T47D (cell line): Measurements from ENCODE around the gene BAMBI.
"Not testable (repeated sequence)": the region's sequence is repeated elsewhere in the genome, so short reads cannot be mapped to it uniquely, and the experiment has no call there.

ENCODE experiments used
- DNase-seq, 2 experiments: peaks; one replicate each; pipeline versions ENCODE4 v3.0.0 to v3.0.0-alpha.2; 2011 to 2012; ENCODE audit warnings: low read depth in 1 of 2, low spot score in 1 of 2
- JUND ChIP-seq: IDR thresholded peaks from 2 replicates; pipeline ENCODE4 v1.6.1; 2012; ENCODE audit warnings: low read depth
- in situ Hi-C: cut with HindIII; loops from 2 replicates; pipeline ENCODE4 v1.10.0; 2016; ENCODE audit warnings: low sequenced_read_pairs, low pct_unique_long_range_greater_than_20kb

Gene BAMBI, protein sequence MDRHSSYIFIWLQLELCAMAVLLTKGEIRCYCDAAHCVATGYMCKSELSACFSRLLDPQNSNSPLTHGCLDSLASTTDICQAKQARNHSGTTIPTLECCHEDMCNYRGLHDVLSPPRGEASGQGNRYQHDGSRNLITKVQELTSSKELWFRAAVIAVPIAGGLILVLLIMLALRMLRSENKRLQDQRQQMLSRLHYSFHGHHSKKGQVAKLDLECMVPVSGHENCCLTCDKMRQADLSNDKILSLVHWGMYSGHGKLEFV

GRCh38 chr10:28676968-28677887 lies at the start of gene BAMBI:
TSS of gene BAMBI (plus strand) at chr10:28677521. CDS start at chr10:28677898, 377 bp downstream.
- in situ Hi-C loops, result no loop called here
- peak; percentile 30 to 92 for DNase-seq
- TF ChIP-seq JUND, result no peak

DNA sequence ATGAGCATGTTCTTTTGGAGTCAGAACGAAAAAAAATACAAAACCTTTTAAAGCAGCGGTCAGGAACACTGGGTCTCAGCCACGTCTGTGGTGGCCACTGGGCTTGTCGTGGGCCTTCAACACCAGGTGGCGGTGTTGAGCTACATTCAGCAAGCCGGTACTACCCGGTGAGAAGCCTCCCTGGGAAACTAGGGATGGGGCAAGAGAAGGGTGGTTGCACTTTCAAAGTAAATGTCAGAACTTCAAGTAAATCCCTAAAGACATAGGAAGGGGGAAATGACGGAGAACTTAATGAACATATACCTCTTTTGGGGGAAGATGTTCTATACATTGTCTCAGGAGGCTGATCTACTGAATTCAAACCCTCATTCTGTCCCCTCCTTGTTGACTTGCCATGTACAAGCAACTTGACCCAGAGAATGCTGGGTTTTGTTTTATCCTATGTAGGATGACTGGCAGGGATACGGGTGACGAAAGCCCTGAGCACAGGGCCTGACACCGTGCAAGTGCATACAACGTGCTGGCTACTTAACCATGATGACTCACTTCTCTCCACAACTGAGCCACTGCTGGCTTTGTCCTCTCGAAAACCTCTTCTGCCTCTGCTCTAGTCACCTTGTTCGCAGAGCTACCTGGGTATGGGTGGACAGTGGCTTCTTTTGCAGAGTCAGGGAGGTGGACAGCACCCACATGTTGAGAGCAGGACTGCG lies 49.0 kb upstream of the BAMBI start:
- DNase-seq, result peak; percentile 47 to 77
- no peak for TF ChIP-seq JUND
- in situ Hi-C loops, result no loop called here

- no peak for TF ChIP-seq JUND
- in situ Hi-C loops, result no loop called here
These were observed 45.3 kb upstream of the BAMBI start for GRCh38 chr10:28631896-28632583.

DNA sequence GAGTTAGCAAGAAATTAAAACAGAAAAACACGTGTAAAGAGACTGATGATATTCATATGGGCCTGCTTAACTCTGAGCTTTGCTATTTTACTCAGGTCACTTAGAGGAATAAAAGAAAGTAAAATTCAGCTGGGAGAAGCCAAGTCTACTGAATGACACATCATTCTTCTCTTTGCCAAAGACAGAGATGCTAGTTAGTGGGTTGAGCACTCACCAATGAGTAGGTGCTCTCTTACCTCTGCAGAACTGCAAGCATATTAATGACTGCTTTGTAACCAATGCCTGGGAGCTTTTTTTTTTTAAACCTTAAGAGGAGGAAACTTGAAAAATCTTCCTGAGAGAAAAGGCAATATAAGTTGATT lies 44.8 kb upstream of the BAMBI start:
- no peak for DNase-seq
- TF ChIP-seq JUND, result no peak
- in situ Hi-C loops, result no loop called here

More at GRCh38 chr10:28631896-28632583, 45.3 kb upstream of the BAMBI start:
- DNase-seq, result no peak

DNA sequence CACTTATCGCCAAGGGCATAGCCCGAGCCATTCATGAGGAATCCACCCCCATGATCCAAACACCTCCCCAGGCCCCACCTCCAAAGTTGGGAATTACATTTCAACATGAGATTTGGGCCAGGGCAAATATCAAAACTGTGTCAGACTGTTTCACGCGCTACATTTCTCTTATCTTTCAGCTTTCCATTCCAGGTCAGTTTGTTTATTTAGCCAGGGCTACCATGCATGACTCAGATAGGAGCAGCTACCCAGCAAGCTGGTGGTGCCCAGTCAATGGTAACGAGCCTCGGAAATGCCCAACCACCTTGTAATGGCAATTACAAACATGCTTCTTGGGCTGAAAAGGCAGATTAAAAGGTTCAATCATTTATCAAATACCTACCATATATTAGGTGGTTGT lies 43.6 kb upstream of the BAMBI start:
- in situ Hi-C loops, result no loop called here
- no peak for TF ChIP-seq JUND
- no peak for DNase-seq

DNA sequence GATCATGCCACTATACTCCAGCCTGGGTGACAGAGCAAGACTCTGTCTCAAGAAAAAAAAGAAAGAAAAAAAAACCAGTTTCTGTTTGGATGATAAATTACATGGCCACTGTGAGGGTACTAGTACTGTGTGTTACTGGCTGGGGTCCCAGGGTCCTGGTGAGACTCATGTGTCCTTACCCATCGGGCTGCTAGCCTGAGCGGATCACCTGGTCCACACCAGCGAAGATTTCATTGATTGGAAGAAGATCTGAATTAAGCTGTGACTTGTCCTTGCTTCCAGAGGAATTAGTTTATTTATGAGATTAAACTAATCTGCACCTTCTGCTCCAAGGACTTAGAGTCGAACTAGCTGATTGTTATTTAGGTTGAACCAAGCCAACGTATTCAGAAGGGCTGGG lies 40.0 kb upstream of the BAMBI start:
- in situ Hi-C loops, result no loop called here
- DNase-seq, result no peak
- TF ChIP-seq JUND, result no peak

DNA sequence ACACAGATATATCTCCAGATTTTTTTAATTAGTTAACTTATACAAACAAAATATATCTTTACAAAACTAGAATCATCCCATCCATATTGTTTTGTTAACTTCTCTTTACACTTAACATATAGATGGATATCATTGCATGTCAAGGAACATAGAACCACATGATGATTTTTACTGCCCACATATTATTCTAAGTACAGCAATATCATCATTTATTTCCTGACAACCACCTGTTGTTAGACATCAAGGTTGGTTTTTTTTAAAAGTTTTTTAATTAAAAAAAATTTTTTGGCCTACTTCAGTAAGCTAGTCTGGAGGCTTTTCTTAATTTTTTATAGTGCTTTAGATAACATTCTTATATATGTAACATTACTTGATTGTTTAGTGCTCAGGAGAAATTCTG lies 38.9 kb upstream of the BAMBI start:
- no peak for TF ChIP-seq JUND
- in situ Hi-C loops, result no loop called here

GRCh38 chr10:28640551-28640950 lies 36.8 kb upstream of the BAMBI start:
- DNase-seq, result no peak
- TF ChIP-seq JUND, result no peak
- in situ Hi-C loops, result no loop called here

More for the DNA sequence above, 38.9 kb upstream of the BAMBI start:
- no peak for DNase-seq

DNA sequence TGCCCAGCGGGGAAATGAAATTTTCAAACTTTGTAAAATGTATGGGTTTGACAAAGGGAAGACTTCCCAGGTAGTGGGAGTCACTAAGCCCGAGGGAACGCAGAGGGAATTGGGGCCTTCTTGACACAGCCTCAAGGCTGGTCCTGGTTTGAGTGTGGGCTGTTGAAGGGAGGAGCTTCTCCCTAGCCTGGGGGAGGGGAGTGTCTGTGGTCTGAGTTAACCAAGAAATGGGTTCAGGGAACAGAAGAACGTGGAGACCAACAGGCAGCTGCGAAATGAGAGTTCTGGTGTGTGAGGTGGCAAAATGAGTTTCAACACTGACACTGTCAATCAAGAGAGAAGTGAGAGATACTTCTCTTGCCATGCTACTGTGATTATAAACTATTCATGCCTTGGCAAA lies 32.7 kb upstream of the BAMBI start:
- in situ Hi-C loops, result no loop called here
- DNase-seq, result no peak
- TF ChIP-seq JUND, result no peak

DNA sequence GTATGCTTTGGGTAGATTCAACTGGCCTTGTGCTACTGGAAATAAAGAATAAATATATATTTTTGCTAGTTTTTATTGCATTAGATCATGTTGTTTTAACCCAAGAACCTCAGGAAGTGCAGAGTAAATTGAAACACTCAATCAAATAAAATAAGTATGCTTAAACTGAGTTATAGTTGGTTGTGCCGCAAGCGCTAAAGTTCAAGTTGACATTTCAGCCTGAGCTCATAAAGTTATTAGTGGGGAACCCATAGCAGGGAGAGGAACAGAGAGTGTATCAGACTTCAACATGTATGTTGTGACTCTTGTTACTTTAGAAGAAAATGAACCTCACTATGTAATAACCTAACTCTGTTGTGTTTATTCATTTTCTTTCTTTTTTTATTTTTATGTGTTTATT lies 25.2 kb upstream of the BAMBI start:
- DNase-seq, result no peak
- in situ Hi-C loops, result no loop called here
- TF ChIP-seq JUND, result no peak

DNA sequence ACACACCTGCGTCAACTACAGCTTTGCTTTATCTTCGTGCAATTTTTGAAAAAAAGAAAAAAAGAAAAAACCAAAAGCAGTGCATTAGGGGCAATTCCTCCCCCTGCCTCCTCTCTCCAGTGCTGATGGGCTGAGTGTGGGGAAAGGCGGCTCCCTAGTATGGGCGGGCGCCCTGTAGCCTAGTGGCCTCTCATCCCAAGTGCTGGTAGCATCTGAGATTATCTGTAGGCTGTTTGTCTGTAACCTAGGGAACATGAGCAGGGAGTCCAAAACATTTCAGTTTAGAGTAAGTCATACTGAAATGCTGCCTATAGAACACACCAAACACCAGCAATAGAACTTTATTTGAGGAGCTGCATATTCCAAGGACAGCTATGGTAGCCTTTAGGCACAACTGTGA lies 24.6 kb upstream of the BAMBI start:
- no peak for DNase-seq
- in situ Hi-C loops, result no loop called here
- TF ChIP-seq JUND, result no peak

GRCh38 chr10:28658824-28659223 lies 18.5 kb upstream of the BAMBI start:
- DNase-seq, in situ Hi-C loops: not testable (repeated sequence)
